Suppressor macrophage treated with lipopolysaccharide for 4 hours (primary cell): ENCODE data around the gene LAMA4.

ENCODE experiments used
- DNase-seq: peaks from one replicate; pipeline ENCODE4 v3.0.0-alpha.2; 2020

LAMA4 gene

GRCh38 chr6:112234601-112235000 is 19.8 kb downstream of the LAMA4 start:
- DNase-seq = no peak

- no peak for DNase-seq
These were observed 20.5 kb downstream of the LAMA4 start for GRCh38 chr6:112233847-112234246.

- DNase-seq = no peak
These were observed 21.5 kb downstream of the LAMA4 start for GRCh38 chr6:112232845-112233256.

GRCh38 chr6:112231594-112232060 is 22.7 kb downstream of the LAMA4 start:
- DNase-seq = no peak

- no peak for DNase-seq
These were observed 23.2 kb downstream of the LAMA4 start for GRCh38 chr6:112231164-112231563.

GRCh38 chr6:112228480-112229332 is 25.7 kb downstream of the LAMA4 start:
- DNase-seq = no peak

GRCh38 chr6:112227992-112228391 is 26.4 kb downstream of the LAMA4 start:
- no peak for DNase-seq

GRCh38 chr6:112227411-112227810 is 27.0 kb downstream of the LAMA4 start:
- no peak for DNase-seq

- no peak for DNase-seq
These were observed 28.7 kb downstream of the LAMA4 start for GRCh38 chr6:112225691-112226090.

- no peak for DNase-seq
These were observed 30.3 kb downstream of the LAMA4 start for GRCh38 chr6:112224088-112224487.

- DNase-seq = peak; percentile 3
These were observed 31.1 kb downstream of the LAMA4 start for GRCh38 chr6:112223070-112223861.

- DNase-seq = no peak
These were observed 32.1 kb downstream of the LAMA4 start for GRCh38 chr6:112221981-112222852.

GRCh38 chr6:112221561-112221960 is 32.8 kb downstream of the LAMA4 start:
- no peak for DNase-seq

- DNase-seq = no peak
These were observed 35.8 kb downstream of the LAMA4 start for GRCh38 chr6:112218563-112218962.

- peak; percentile 74 for DNase-seq
These were observed 37.5 kb downstream of the LAMA4 start for GRCh38 chr6:112216662-112217551.

- DNase-seq = peak; percentile 30
These were observed 38.7 kb downstream of the LAMA4 start for GRCh38 chr6:112215488-112216284.

- peak; percentile 81 for DNase-seq
These were observed 39.6 kb downstream of the LAMA4 start for GRCh38 chr6:112214739-112215269.

GRCh38 chr6:112210852-112211251 is 43.5 kb downstream of the LAMA4 start:
- DNase-seq = no peak

GRCh38 chr6:112209131-112209530 is 45.2 kb downstream of the LAMA4 start:
- no peak for DNase-seq

- DNase-seq = no peak
These were observed 46.6 kb downstream of the LAMA4 start for GRCh38 chr6:112207776-112208175.

GRCh38 chr6:112207131-112207530 is 47.2 kb downstream of the LAMA4 start:
- no peak for DNase-seq
